ENCODE data around the gene COL6A3.

- TF ChIP-seq, protein P1, sequence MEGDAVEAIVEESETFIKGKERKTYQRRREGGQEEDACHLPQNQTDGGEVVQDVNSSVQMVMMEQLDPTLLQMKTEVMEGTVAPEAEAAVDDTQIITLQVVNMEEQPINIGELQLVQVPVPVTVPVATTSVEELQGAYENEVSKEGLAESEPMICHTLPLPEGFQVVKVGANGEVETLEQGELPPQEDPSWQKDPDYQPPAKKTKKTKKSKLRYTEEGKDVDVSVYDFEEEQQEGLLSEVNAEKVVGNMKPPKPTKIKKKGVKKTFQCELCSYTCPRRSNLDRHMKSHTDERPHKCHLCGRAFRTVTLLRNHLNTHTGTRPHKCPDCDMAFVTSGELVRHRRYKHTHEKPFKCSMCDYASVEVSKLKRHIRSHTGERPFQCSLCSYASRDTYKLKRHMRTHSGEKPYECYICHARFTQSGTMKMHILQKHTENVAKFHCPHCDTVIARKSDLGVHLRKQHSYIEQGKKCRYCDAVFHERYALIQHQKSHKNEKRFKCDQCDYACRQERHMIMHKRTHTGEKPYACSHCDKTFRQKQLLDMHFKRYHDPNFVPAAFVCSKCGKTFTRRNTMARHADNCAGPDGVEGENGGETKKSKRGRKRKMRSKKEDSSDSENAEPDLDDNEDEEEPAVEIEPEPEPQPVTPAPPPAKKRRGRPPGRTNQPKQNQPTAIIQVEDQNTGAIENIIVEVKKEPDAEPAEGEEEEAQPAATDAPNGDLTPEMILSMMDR (IDR thresholded peaks at IDR 0.05): no peak
- TF ChIP-seq POLR2A (IDR thresholded peaks at IDR 0.05): no peak
Observed at GRCh38 chr2:237350597-237350996, 63.4 kb downstream of the COL6A3 start.

All from right lobe of liver (tissue), 4 donors.